RKO (cell line): ENCODE measurements around the gene CARTPT.

Experiments used
- DNase-seq: peaks from one replicate; pipeline ENCODE4 v3.0.0-alpha.2; 2016; ENCODE audit warnings: low spot score

Gene CARTPT

GRCh38 chr5:71737931-71738539, 19.0 kb downstream of the CARTPT start:
- DNase-seq: no peak

- DNase-seq: no peak
These were observed 19.7 kb downstream of the CARTPT start for GRCh38 chr5:71738662-71739361.

- DNase-seq: no peak
These were observed 21.1 kb downstream of the CARTPT start for GRCh38 chr5:71740015-71740753.

- no peak for DNase-seq
These were observed 24.1 kb downstream of the CARTPT start for GRCh38 chr5:71743155-71743554.

- DNase-seq: no peak
These were observed 25.1 kb downstream of the CARTPT start for GRCh38 chr5:71744009-71744790.

- no peak for DNase-seq
These were observed 28.1 kb downstream of the CARTPT start for GRCh38 chr5:71747182-71747581.

GRCh38 chr5:71748360-71748759, 29.3 kb downstream of the CARTPT start:
- DNase-seq: no peak

GRCh38 chr5:71751422-71751821, 32.3 kb downstream of the CARTPT start:
- peak; percentile 15 for DNase-seq

- no peak for DNase-seq
These were observed 33.5 kb downstream of the CARTPT start for GRCh38 chr5:71752441-71753190.

GRCh38 chr5:71757590-71758543, 38.8 kb downstream of the CARTPT start:
- DNase-seq: peak; percentile 89

GRCh38 chr5:71762826-71763225, 43.8 kb downstream of the CARTPT start:
- no peak for DNase-seq

- no peak for DNase-seq
These were observed 48.6 kb downstream of the CARTPT start for GRCh38 chr5:71767661-71768060.

- DNase-seq: no peak
These were observed 50.2 kb downstream of the CARTPT start for GRCh38 chr5:71769287-71769686.

GRCh38 chr5:71770381-71770780, 51.3 kb downstream of the CARTPT start:
- DNase-seq: no peak
